Measurements from ENCODE around the gene PHACTR2.
A peak's percentile ranks its signal among the peaks of the same experiment; 100 is the strongest.
"Not testable (repeated sequence)": the region's sequence is repeated elsewhere in the genome, so short reads cannot be mapped to it uniquely, and the experiment has no call there.

PHACTR2 gene

DNA sequence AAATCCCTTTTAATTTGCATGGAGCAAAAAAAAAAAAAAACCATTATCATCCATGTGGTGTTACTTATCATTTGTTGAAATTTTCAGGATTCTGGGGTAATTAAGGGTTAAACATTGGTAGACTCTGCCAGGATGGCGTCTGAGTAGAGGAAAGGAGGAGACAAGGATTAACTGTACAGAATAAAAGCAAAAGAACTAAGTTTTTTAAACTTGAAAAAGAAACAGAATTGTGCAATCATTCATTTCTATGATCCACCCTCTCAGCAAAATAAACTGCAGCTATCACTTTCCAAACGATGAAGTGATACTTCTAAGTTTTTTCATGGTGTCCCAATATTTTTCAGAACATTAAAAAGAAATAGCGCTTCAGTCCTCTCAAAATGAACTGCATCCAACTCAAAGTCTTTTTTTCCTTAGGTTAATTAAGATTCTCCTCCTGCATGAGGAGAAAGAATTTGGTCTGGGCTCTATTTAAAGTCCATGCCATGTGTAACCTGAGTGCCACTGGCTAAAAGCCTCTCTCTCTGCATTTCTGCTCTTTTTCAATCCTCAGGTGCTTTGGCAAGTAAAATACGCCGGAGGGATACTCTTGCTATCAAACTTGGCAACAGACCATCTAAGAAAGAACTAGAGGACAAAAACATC, 95.9 kb downstream of the PHACTR2 start:
- DNase-seq: no peak

DNA sequence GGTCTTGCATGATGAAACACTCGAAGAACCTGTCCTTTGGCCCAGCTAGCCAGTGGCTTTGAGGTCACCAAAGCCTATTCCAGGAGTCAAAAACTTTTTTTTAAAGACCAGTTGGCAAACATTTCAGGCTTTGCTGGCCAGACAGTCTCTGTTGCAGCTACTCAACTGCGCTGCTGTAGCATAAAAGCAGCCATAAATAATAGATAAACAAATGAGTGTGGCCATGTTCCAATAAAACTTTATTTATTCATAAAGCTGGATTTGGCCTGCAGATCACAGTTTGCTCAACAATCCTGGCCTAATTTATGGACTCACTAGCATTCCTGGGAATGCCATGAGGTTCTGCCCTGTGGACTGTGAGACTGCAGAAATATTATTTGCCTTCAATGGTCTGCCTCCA, 96.6 kb downstream of the PHACTR2 start:
- DNase-seq: no peak

DNA sequence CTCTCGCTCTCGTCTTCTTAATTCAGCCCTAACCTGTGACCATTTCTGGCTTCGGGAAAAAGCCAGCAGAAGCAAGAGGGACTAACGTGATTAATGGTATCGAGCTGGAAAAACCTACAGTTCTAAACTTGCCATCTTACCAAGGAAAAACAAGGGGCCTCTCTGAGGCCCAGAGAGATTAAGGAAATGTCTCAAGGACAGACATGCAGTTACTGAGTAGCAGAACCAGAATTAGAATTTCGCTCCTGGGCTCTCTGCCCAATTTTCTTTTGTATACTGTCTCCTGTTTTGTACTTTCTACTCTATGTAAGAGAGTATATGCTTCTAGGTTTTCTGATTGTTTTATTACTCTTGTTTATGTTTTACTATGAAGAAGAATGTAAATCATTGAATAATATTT, 97.6 kb downstream of the PHACTR2 start:
- no peak for DNase-seq

DNA sequence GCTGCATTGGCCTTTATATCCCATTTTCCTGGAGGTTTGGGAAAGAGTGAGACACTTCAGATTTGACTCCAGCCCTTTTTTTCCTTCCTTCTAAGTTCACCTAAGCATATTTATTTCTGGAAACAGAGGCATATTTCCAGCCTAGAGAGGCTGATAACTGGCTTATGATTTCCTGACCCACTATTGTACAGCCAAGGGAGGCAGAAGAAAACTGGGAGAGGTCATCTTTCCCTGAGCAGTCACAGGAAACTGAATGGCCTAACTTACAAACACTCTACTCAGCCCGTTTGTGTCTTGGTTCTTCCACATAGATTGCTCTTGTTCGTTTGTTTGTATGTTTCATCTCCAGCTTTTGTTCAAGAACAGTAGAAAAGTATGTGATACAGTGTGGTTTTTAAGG, 101.2 kb downstream of the PHACTR2 start:
- DNase-seq: no peak

- no peak for DNase-seq
These were observed 104.7 kb downstream of the PHACTR2 start for GRCh38 chr6:143782481-143782880.

- no peak for DNase-seq
These were observed 105.3 kb downstream of the PHACTR2 start for GRCh38 chr6:143783077-143783476.

GRCh38 chr6:143784316-143784715, 106.6 kb downstream of the PHACTR2 start:
- DNase-seq: no peak

- DNase-seq: not testable (repeated sequence)
These were observed 108.6 kb downstream of the PHACTR2 start for GRCh38 chr6:143786371-143786770.

DNA sequence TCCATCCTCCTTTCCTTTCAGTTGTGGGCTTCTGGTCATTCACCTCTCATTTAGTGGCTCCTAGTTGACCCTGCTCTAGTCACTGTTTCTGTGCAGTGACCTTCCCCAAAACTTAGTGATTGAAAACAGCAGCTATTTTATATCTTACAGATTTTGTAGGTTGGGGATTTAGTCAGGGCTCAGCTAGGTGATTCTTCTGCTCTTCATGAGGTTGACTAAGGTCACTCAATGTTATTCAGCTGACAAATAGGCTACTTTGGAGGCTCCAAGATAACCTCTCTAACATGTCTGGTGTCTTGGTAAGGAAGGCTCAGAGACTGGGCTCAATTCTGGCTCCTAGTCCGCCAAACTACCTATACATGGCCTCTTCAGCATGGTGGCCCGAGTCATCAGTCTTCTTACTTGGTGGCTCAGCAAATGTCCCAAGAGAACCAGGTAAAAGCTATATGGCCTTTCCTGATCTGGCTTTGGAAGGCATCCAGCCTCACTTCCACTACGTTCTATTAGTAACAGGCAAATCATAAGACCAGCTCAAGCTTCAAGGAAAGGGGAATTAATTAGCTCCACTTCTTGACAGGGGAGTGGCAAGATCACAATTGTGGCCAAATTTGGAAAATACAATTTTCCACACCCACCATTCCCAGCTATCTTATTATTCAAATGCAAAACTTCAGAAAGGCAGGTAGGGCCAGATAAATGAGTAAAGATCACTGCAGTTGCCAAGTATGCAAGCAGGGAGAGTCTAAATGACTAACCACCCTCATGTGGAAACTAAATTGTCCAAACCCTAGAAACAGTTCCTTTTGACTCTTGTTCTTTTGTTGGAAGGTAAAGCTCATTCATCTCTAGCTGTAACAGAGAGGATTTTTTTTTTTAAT, 114.9 kb downstream of the PHACTR2 start:
- no peak for DNase-seq

DNA sequence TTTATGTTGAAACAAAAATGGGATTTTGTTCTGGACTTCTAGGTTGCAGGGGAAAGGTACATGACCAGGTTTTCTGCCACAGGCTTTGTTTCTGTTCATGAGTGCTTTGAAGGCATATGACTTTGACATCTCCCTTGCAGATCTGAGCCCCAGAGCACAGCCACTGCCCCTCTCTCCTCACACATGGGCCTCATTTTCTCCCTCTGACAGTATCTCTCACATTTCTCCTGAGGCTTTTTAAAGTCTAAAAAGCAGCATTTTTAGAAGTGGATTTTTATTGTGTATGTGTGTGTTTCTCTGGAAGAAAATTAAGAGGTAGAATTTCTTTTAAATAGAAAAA, 115.5 kb downstream of the PHACTR2 start:
- DNase-seq: no peak

- not testable (repeated sequence) for DNase-seq
These were observed 118.8 kb downstream of the PHACTR2 start for GRCh38 chr6:143796551-143796950.

DNA sequence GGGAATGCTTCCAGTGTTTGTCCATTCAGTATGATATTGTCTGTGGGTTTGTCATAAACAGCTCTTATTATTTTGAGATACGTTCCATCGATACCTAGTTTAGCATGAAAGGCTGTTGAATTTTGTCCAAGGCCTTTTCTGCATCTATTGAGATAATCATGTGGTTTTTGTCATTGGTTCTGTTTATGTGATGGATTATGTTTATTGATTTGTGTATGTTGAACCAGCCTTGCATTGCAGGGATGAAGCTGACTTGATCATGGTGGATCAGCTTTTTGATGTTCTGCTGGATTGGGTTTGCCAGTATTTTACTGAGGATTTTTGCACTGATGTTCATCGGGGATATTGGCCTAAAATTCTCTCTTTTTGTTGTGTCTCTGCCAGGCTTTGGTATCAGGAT, 120.7 kb downstream of the PHACTR2 start:
- DNase-seq: not testable (repeated sequence)

DNA sequence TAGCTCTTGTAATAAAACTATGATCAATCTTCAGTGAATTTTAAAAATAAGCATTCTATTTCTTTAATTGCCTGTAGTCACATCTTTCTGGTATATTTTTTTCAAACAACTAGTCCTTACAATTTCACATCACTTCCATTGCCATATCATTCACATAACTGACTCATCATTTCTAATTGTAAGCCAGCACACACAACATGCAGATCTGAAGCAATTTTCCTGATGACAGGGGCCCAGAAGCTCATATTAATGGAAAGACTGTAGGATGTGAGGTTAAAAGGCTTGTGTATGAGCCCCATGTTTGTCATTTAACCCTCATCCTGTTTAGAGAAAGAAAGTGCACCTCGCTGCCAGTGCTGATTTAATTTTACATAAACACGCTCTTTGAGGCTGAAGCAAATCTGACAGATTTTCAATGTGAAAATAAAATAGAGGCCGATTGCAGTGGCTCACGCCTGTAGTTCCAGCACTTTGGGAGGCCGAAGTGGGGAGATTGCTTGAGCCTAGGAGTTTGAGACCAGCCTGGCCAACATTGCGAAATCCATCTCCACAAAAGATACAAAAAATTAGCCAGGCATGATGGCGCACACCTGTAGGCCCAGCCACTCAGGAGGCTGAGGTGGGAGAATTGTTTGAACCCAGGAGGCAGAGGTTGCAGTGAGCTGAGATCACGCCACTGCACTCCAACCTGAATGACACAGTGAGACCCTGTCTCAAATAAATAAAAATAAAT, 125.2 kb downstream of the PHACTR2 start:
- DNase-seq: no peak

GRCh38 chr6:143803769-143804568, 126.2 kb downstream of the PHACTR2 start:
- DNase-seq: no peak

DNA sequence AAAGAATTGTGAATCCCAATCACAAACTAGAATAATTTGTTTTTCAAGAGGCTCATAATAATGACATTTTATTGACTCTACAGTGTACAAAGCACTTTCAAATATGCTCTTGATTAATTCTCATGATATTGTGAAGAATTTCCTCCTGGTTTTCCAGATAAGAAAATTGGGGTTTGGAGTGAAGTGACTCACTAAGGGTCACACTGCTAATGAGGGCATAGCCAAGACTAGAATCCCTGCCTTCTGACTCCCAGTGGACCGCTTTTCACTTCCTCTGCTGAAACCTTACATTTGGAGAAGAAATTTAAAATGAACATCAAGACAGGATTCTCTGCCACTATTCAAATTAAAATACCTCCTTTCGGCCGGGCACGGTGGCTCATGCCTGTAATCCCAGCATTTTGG, 127.1 kb downstream of the PHACTR2 start:
- no peak for DNase-seq

DNA sequence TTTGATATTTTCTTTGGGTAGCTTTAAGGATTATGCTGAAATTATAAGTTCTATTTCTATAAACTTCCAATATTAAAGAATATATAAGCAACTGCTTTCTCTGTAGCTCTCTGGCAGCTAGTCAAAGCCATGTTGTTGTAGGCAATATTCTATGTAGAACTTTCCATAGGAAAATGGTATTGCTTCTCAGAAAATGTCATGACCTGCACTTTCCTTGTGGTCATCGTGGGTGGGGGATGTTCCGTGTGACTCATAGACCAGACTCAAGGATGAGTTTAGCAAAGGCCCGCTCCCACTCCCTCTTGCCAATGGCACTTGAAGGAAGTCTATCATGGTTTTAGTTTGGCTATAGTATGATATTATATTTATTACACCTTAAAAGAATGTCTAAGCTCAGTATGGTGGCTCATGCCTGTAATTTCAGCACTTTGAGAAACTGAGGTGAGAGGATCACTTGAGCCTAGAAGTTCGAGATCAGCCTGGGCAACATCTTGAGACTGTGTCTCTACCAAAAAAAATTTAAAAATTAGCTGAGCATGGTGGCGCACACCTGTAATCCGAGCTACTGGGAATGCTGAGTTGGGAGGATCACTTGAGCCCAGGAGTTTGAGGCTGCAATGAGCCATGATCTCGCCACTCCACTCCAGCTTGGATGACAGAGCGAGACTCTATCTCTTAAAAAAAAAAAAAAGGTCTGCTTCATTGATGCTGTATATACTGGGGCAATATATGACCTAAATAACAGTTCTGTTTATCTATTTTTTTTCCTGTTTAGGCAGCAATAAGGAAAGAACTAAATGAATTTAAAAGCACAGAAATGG, 128.7 kb downstream of the PHACTR2 start:
- DNase-seq: peak; percentile 87

- no peak for DNase-seq
These were observed 129.5 kb downstream of the PHACTR2 start for GRCh38 chr6:143807103-143807772.

DNA sequence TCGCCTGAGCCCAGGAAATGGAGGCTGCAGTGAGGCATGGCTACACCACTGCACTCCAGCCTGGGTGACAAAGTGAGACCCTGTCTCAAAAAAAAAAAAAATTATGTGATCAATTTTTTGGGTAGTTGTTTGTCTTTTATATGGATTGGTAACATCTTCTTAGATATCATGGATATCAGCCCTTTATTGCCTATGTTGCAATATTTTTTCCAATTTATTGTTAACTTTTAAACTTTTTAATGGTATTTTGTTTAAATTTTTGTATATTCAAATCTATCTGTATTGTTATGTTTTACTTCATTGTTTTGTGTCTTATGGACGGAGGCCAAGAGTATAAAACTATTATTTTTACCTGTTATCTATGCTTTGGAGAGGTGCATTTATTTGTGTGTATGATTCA, 133.0 kb downstream of the PHACTR2 start:
- no peak for DNase-seq

DNA sequence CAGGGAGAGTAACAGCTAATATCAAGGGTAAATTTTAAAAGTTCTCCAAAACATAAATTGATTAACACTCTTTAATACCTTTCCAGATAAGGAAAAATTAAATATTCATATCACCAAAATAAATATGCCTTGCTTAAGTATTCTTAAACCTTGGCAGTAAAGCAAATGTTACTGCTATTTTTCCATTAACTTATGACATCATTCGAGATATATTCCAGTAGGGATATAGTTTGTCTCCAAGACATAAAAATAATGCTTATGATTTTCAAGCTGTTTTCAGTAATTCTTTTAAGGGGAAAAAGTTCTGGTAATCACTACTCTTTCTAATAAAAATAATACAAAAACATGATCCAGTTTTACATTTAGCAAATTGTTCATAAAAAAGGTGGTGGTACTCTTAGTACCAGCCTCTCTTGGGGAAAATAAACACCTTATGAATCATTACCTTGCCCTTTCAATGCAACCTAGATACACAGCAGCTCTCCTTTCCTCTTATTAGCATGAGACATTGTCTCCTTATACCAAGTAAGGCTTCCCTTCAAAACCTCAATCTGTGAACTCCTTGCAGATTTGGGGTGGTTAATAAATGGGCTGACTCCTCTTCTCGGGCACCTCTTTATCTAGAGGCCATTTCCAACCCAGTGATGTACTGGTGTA, 133.9 kb downstream of the PHACTR2 start:
- DNase-seq: no peak

GRCh38 chr6:143817621-143818020, 139.9 kb downstream of the PHACTR2 start:
- DNase-seq: no peak

GRCh38 chr6:143821359-143821758, 143.6 kb downstream of the PHACTR2 start:
- DNase-seq: no peak

Data from activated CD8-positive, alpha-beta memory T cell treated with anti-CD3 and anti-CD28 coated beads for 24 hours (primary cell).